Frontal cortex (tissue), 4 donors: ENCODE results near the gene CLNK. TPM values are rescaled to one million over a fixed set of nuclear protein-coding genes. Genes with fewer than 3 reads are reported as not detected.

ENCODE experiments used
- DNase-seq, 2 donors: peaks; one replicate each; pipeline ENCODE4 v3.0.0; 2012; ENCODE audit warnings: low spot score in 2 of 2
- FAIRE-seq: peaks from 2 replicates; lab custom pipeline; 2012; peaks lifted over from hg19 to GRCh38; lab: Jason Lieb, UNC
- total RNA-seq: library from RNA; depleted of rRNA; stranded (reverse); fragments of >200 nt; gene quantifications from one replicate; pipeline ENCODE4 v1.2.3, GENCODE V29; 2014
- donor health status: control.
- donor health status: control.
- donor health status: control.

Gene CLNK
- not detected for total RNA-seq

- FAIRE-seq (no peak), DNase-seq (no peak)
Measured at GRCh38 chr4:10684631-10685030, at the start of gene CLNK. TSS of gene CLNK (minus strand) at chr4:10684768. CDS start at chr4:10667869, 16,899 bp downstream.

DNA sequence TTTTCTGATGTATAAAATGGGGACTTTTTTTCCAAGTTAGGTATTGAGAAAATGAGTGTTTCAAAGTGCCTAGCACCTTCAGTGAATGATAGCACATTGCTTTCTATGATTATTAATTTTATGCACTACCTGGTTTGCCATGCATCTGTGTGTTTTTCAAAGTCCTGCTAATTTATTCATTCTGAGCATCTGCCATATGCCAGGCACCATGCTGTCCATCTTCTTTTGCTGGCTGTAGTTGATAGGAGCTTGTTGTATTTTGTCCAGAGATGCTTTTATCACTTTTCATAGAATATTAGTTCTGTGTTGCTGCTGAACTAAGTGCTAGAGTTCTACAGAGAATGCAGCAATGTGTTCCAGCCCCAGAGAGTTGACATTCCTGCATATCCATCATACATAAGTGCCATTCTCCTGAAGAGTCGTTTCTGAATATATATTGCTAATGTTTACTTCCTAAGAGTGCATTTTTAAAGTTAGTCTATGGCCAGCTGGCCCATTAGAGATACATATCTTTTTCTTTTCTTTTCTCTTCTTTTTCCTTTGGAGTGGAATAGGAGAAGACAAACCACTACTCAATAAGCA lies 49.0 kb upstream of the CLNK start:
- FAIRE-seq, result no peak
- DNase-seq, result no peak

- FAIRE-seq, result no peak
- DNase-seq, result no peak
Measured at GRCh38 chr4:10732914-10733415, 48.4 kb upstream of the CLNK start.

- FAIRE-seq (no peak), DNase-seq (no peak)
Measured at GRCh38 chr4:10732235-10732913, 47.8 kb upstream of the CLNK start.

DNA sequence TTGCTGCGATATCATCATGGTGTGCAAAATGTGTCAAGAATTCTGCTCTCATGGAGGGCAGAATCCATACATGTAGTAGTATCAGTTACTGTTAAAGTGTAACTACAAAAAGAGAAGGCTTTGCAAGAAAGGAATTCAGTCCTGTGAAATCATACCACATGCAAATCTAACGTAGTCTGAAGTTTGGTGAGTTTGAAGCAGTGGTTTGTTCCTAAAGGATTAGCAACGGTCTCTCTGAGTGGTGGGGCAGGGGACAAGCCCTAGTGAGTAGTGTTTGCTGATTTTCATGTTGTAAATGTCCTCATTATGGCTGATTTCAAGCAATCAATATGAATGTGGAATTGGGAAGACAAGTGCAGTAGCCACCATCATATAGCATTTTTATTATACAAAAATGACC lies 47.1 kb upstream of the CLNK start:
- FAIRE-seq, result no peak

GRCh38 chr4:10731162-10731561 lies 46.6 kb upstream of the CLNK start:
- DNase-seq (no peak), FAIRE-seq (no peak)

More for the DNA sequence above, 47.1 kb upstream of the CLNK start:
- no peak for DNase-seq

DNA sequence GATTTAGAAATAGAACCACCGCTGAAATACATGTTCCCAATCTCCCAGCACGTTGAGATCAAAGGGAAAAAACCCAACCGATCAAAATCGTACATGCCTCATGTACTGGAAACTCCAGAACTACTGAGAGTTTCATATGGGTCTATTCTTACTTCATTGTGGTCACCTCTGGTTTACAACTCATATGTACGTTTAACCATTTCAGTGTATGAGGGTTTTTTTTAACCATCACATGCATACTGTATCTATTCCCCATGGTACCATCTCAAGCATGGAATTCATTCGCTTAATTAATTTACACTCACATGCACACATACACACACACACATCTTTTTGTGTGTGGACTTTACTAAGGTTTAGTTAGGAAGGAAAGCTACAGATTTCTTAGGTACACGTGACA lies 46.0 kb upstream of the CLNK start:
- no peak for DNase-seq
- no peak for FAIRE-seq

- no peak for DNase-seq
- FAIRE-seq, result no peak
Measured at GRCh38 chr4:10730019-10730418, 45.5 kb upstream of the CLNK start.

DNA sequence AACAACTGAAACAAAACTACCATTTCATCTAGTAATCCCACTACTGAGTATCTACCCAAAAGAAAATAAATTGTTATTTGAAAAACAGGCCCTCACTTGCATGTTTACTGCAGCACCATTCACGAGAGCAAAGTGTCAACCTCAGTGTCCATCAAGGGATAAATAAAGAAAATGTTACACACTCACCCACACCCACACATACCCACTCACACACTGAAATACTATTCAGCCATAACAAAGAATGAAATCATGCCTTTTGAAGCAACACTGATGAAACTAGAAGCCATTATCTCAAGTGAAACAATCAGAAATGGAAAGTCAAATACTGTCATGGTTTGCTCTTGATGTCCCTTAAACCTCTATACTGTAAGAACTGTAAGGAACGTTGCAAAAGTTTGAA lies 44.8 kb upstream of the CLNK start:
- no peak for DNase-seq
- FAIRE-seq, result no peak

GRCh38 chr4:10728016-10728415 lies 43.4 kb upstream of the CLNK start:
- no peak for FAIRE-seq
- DNase-seq, result no peak

GRCh38 chr4:10727140-10727880 lies 42.7 kb upstream of the CLNK start:
- FAIRE-seq, result no peak
- no peak for DNase-seq

DNA sequence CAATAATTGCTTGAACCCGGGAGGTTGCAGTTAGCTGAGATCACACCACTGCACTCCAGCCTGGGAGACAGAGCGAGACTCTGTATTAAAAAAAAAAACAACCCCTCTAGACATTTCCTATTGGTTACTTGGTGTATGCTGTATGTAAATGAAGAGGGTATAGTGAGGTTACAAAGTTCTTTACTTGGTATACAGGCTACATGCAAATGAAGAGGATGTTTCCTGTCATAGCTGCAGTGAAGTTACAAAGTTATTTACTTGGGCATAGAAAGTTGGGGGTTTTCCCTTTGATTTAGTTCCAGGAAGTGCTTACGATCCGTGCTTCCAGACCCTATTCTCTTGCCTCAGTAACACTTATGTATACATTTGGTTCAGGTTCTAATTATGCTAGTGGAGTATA lies 38.4 kb upstream of the CLNK start:
- DNase-seq (no peak), FAIRE-seq (no peak)

DNA sequence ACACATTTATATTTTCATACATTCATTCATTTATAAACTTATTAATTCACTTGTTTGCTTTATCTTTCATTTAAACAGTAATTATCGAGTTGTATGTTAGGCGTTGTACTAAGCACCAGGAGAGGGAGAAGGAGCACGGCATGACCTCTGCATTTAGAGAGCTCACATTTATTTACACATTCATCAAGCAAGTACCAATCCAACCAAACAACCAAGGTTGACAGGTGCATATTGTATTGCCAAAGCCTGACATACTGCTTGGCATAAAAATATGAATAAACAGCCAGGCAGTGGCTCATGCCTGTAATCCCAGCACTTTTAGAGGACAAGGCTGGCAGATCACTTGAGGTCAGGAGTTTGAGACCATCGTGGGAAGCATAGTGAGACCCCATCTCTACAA lies 37.0 kb upstream of the CLNK start:
- FAIRE-seq (no peak), DNase-seq (no peak)

GRCh38 chr4:10716163-10716562 lies 31.6 kb upstream of the CLNK start:
- FAIRE-seq (no peak), DNase-seq (no peak)

DNA sequence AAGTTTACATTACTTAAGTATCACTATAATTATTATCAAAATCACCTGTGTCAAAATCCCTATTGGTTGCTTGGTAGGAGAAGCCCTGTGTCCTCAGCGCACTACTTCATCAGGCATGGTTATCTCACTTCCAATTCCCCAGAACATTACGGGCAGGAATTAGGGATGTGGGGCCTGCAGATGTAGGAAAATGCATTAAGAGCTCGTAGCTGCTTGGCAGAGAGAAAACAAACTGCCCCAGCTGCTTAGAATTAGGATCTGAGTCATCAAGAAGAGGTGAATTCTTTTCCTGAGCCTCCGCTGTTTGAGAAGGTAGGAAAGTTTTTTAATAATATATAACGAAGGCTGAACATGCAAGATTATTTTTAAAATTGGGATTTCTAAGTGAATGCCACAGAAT lies 31.1 kb upstream of the CLNK start:
- FAIRE-seq (no peak), DNase-seq (no peak)

DNA sequence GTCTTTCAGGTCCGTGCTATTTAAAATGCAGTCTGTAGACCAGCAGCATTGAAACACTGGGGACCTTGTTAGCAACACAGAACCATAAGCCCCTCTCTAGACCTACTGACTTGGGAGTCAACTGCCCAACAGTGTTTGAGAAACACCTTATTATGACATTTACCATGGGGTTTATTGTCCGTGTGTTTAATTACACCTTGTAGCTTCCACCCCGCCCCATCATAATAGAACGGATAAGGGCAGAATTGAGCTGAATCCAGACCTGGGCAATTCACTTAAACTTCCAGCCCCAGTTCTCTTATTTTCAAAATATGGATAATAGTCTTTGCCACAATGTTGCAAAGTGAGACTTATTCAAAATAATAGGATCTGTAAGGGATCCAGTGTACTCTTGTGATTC lies 30.6 kb upstream of the CLNK start:
- DNase-seq (no peak), FAIRE-seq (no peak)

- FAIRE-seq (no peak), DNase-seq (no peak)
Measured at GRCh38 chr4:10713591-10713990, 29.0 kb upstream of the CLNK start.

DNA sequence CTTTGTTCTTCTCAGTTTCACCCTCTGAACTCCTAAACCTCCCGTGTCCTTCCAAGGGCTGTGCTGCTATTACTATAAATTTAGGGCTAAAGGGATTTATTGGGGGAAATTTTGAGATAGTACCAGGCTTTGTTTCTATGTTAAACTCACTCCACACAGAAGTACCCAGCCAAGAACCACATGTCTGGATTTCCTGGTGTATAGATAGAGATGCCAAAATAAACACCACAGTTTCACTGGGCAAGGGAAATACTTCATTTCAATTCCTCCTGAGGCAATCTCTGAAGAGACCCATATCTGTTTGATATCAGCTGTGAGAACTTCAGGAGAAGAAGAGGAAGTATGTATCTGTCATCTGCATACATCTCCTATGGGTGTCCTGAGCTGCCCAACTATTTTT lies 21.7 kb upstream of the CLNK start:
- FAIRE-seq, result no peak
- no peak for DNase-seq

GRCh38 chr4:10704430-10704810 lies 19.9 kb upstream of the CLNK start:
- FAIRE-seq (no peak), DNase-seq (no peak)

DNA sequence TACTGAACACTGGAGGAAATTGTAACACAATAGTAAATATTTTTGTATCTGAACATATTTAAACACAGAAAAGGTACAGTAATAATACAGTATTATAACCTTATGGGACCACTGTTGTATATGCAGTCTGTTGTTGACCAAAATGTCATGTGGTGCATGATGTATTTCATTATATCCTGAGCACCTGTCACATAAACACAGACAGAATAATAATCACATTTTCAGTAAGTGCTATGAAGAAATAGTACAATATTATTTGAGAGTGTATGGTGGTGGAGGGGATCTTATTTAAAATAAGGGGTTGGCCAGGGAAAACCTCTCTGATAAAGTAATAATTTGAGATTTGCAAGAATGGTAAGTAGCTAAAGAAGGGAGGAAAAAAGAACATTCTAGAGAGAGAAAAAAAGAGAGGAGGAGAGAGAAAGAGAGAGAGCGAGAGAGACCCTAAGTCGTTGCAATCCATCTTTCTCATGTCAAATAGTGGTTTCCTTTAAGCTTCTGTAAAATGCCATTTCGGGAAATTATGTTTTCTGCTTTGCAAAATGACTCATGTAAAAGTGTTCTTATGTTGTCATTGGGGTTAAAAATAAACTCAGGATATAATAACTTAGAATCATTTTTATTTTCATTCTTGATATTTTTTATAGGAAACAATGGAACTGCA lies 19.3 kb upstream of the CLNK start:
- no peak for DNase-seq
- FAIRE-seq, result no peak

GRCh38 chr4:10703156-10703555 lies 18.6 kb upstream of the CLNK start:
- FAIRE-seq, result no peak

More at GRCh38 chr4:10703156-10703555, 18.6 kb upstream of the CLNK start:
- DNase-seq, result no peak
